DOHH2 (cell line): ENCODE measurements around the gene MIEN1.

Experiments used
- H3F3A ChIP-seq: fragments of 200-600 bp; sonication (generic), shearing (Covaris generic); 2 replicates; pipeline ENCODE4 v1.6.0; 2016; ENCODE audit warnings: antibody characterized with exemption, mild to moderate bottlenecking; ENCODE audit not compliant: control insufficient read depth, insufficient read depth
- H3K27ac ChIP-seq: fragments of 200-600 bp; sonication (generic); 2 replicates; pipeline ENCODE4 v1.5.1; 2014; ENCODE audit warnings: low read depth, mild to moderate bottlenecking, low read length, moderate library complexity
- H3K27me3 ChIP-seq: fragments of 200-600 bp; sonication (generic); 2 replicates; pipeline ENCODE4 v1.6.1; 2014; ENCODE audit warnings: mild to moderate bottlenecking, low read length, mixed read lengths; ENCODE audit not compliant: control insufficient read depth
- H3K36me3 ChIP-seq: fragments of 200-600 bp; sonication (generic); 2 replicates; pipeline ENCODE4 v1.6.1; 2014; ENCODE audit warnings: mild to moderate bottlenecking, low read length, moderate library complexity, mixed read lengths; ENCODE audit not compliant: control insufficient read depth
- H3K4me1 ChIP-seq: fragments of 200-600 bp; sonication (generic); 2 replicates; pipeline ENCODE4 v1.6.1; 2014; ENCODE audit warnings: mild to moderate bottlenecking, low read length, mixed read lengths; ENCODE audit not compliant: control insufficient read depth
- H3K4me2 ChIP-seq: fragments of 200-600 bp; sonication (generic); 2 replicates; pipeline ENCODE4 v1.6.0; 2014; ENCODE audit warnings: mild to moderate bottlenecking, low read length, moderate library complexity
- H3K4me3 ChIP-seq: fragments of 200-600 bp; sonication (generic); 2 replicates; pipeline ENCODE4 v1.5.1; 2014; ENCODE audit warnings: mild to moderate bottlenecking, low read length, mixed read lengths
- H3K79me2 ChIP-seq: fragments of 200-600 bp; sonication (generic); 2 replicates; pipeline ENCODE4 v1.6.1; 2014; ENCODE audit warnings: mild to moderate bottlenecking, low read length, mixed read lengths; ENCODE audit not compliant: control insufficient read depth
- H3K9me2 ChIP-seq: fragments of 200-600 bp; sonication (generic); replicated peaks from 2 replicates; pipeline ENCODE4 v1.6.1; 2014; ENCODE audit warnings: mild to moderate bottlenecking, low read length, mixed read lengths; ENCODE audit not compliant: control insufficient read depth
- H3K9me3 ChIP-seq: fragments of 200-600 bp; sonication (generic); 2 replicates; pipeline ENCODE4 v1.6.1; 2014; ENCODE audit warnings: antibody characterized with exemption, low read length, mixed read lengths; ENCODE audit not compliant: control insufficient read depth, insufficient read depth
- H4K20me1 ChIP-seq: fragments of 200-600 bp; sonication (generic); 2 replicates; pipeline ENCODE4 v1.6.0; 2014; ENCODE audit warnings: low read depth, mild to moderate bottlenecking, antibody characterized with exemption, low read length, moderate library complexity; ENCODE audit not compliant: control insufficient read depth, insufficient read depth
- EZH2phosphoT487 ChIP-seq: fragments of 200-600 bp; sonication (generic); IDR thresholded peaks from 2 replicates; pipeline ENCODE4 v1.6.1; 2017; ENCODE audit warnings: borderline replicate concordance, mild to moderate bottlenecking, antibody characterized with exemption, low read length, moderate library complexity, mixed read lengths
- TF ChIP-seq, protein P1 (sequence below): fragments of 200-600 bp; sonication (generic); IDR thresholded peaks from one replicate; pipeline ENCODE4 v1.5.1; 2014; ENCODE audit warnings: antibody characterized with exemption, mild to moderate bottlenecking, low read depth, low read length; ENCODE audit not compliant: poor library complexity, severe bottlenecking

The MIEN1 gene

DNA sequence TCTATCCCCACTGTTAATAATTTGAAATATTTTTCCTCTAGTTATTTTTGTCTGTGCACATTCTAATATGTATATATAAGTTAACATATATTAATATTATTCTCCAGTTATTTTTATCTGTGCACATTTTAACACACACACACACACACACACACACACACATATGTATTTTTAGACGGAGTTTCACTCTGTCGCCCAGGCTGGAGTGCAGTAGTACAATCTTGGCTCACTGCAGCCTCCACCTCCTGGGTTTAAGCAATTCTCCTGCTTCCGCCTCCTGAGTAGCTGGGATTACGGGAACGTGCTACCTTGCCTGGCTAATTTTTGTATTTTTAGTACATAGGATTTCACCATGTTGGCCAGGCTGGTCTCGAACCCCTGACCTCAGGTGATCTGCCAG, 12.7 kb downstream of the MIEN1 start:
- no peak overlapping the region for H3K27ac ChIP-seq
- no peaks in the 10 kb centered on the region for H3K9me2 ChIP-seq
- H3K4me3 ChIP-seq: no peak overlapping the region
- no peaks in the 10 kb centered on the region for H3K36me3 ChIP-seq
- no peaks in the 10 kb centered on the region for H3K4me1 ChIP-seq
- TF ChIP-seq, protein P1, sequence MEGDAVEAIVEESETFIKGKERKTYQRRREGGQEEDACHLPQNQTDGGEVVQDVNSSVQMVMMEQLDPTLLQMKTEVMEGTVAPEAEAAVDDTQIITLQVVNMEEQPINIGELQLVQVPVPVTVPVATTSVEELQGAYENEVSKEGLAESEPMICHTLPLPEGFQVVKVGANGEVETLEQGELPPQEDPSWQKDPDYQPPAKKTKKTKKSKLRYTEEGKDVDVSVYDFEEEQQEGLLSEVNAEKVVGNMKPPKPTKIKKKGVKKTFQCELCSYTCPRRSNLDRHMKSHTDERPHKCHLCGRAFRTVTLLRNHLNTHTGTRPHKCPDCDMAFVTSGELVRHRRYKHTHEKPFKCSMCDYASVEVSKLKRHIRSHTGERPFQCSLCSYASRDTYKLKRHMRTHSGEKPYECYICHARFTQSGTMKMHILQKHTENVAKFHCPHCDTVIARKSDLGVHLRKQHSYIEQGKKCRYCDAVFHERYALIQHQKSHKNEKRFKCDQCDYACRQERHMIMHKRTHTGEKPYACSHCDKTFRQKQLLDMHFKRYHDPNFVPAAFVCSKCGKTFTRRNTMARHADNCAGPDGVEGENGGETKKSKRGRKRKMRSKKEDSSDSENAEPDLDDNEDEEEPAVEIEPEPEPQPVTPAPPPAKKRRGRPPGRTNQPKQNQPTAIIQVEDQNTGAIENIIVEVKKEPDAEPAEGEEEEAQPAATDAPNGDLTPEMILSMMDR: no peak
- TF ChIP-seq EZH2phosphoT487: no peak
- no peaks in the 10 kb centered on the region for H3K9me3 ChIP-seq
- no peaks in the 10 kb centered on the region for H3K27me3 ChIP-seq
- no peaks in the 10 kb centered on the region for H3F3A ChIP-seq
- H4K20me1 ChIP-seq: no peaks in the 10 kb centered on the region
- no peaks in the 10 kb centered on the region for H3K79me2 ChIP-seq
- no peak overlapping the region for H3K4me2 ChIP-seq

DNA sequence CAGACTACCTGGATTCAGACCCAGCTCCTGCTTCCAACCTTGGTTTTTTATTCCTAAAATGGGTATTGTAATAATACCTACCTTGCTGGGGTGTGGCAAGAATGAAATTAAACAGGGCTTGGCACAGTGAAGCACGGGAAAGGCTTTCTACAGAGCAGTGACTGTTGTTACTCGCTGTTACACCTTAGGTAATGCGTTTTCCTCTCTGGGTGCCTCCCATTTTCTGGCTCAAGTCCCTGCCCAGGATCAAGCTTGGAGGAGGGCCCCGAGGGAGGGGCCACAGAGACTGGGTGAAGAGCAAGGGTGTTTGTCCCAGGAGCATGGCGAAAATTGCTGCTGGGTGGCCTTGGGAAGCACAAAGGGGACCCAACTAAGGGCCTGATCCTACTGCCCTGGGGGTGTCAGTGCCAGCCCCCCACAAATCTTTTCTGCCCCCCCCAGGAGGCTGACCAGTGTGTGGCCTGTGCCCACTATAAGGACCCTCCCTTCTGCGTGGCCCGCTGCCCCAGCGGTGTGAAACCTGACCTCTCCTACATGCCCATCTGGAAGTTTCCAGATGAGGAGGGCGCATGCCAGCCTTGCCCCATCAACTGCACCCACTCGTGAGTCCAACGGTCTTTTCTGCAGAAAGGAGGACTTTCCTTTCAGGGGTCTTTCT, 13.3 kb downstream of the MIEN1 start:
- TF ChIP-seq, protein P1: no peak
- TF ChIP-seq EZH2phosphoT487: no peak
- Histone ChIP-seq H3K79me2 (no peaks in the 10 kb centered on the region), H3K36me3 (no peaks in the 10 kb centered on the region), H4K20me1 (no peaks in the 10 kb centered on the region), H3K9me3 (no peaks in the 10 kb centered on the region), H3K4me3 (no peak overlapping the region), H3K27me3 (no peaks in the 10 kb centered on the region), H3K4me1 (no peaks in the 10 kb centered on the region), H3K27ac (no peak overlapping the region), H3K4me2 (no peak overlapping the region), H3K9me2 (no peaks in the 10 kb centered on the region), H3F3A (no peaks in the 10 kb centered on the region)

DNA sequence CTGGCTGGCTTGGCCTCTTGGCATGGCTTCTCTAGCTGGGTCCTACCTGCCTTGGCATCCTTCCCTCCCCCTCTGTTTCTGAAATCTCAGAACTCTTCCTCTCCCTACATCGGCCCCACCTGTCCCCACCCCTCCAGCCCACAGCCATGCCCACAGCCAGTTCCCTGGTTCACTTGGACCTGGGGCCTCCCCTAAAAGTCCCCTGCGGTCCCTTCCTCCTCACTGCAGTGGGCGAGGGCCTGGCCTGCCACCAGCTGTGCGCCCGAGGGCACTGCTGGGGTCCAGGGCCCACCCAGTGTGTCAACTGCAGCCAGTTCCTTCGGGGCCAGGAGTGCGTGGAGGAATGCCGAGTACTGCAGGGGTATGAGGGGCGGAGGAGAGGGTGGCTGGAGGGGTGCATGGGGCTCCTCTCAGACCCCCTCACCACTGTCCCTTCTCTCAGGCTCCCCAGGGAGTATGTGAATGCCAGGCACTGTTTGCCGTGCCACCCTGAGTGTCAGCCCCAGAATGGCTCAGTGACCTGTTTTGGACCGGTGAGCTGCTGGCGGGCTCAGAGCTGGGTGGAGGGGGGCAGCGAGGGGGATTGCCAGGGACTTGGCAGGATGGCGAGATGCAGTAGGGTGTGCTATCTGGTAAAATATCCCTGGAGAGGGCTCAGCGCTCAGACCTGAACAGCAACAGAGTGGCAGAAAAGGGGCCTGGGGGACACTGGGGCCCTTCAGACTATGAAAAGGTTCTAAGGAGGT, 14.1 kb downstream of the MIEN1 start:
- Histone ChIP-seq H3K4me3 (no peak overlapping the region), H3K9me2 (no peaks in the 10 kb centered on the region), H3K36me3 (no peaks in the 10 kb centered on the region), H3K9me3 (no peaks in the 10 kb centered on the region), H3F3A (no peaks in the 10 kb centered on the region), H3K4me2 (no peak overlapping the region), H4K20me1 (no peaks in the 10 kb centered on the region), H3K4me1 (no peaks in the 10 kb centered on the region), H3K27me3 (no peaks in the 10 kb centered on the region), H3K27ac (no peak overlapping the region), H3K79me2 (no peaks in the 10 kb centered on the region)
- no peak for TF ChIP-seq EZH2phosphoT487
- TF ChIP-seq, protein P1: no peak
